Endothelial cell of umbilical vein (primary cell): ENCODE measurements around the gene CLDN22. TPM values are rescaled to one million over a fixed set of nuclear protein-coding genes. Genes with fewer than 3 reads are reported as not detected.

Source experiments
- BruUV-seq: library from RNA; stranded (reverse); fragments of 400-500 nt; replicated peaks from 2 replicates; lab custom pipeline; 2021; lab: Mats Ljungman, UMichigan
- CTCF ChIA-PET: fragments of 300-600, 350-600 bp; sonication (Branson Sonifier 250); formaldehyde crosslinking; loops from one replicate; lab custom pipeline; 2021; ENCODE audit warnings: antibody characterized with exemption, inconsistent platforms; lab: Charles Lee
- POLR2A ChIA-PET: fragments of 300-600, 350-600 bp; sonication (Branson Sonifier 250); formaldehyde crosslinking; loops from one replicate; lab custom pipeline; 2021; ENCODE audit warnings: antibody characterized with exemption, inconsistent platforms; lab: Charles Lee
- DNase-seq: peaks from one replicate; pipeline ENCODE4 v3.0.0-alpha.2; 2011; ENCODE audit warnings: low read depth, low spot score
- FAIRE-seq: peaks from 2 replicates; lab custom pipeline; 2011; peaks lifted over from hg19 to GRCh38; lab: Jason Lieb, UNC
- H2AFZ ChIP-seq: 2 replicates; pipeline ENCODE4 v1.6.0; 2012; ENCODE audit warnings: low read depth, low read length, control low read depth, inconsistent platforms
- H3K27ac ChIP-seq: 2 replicates; pipeline ENCODE4 v1.5.1; 2011; ENCODE audit warnings: low read depth, mild to moderate bottlenecking, control low read depth, low read length, moderate library complexity; ENCODE audit not compliant: insufficient read depth
- H3K27me3 ChIP-seq, 2 experiments: 2 replicates each; pipeline versions ENCODE4 v1.6.0 to v1.6.1; 2011; ENCODE audit warnings: low read length in 2 of 2, mixed read lengths in 1 of 2; ENCODE audit not compliant: control insufficient read depth in 2 of 2, insufficient read depth in 2 of 2
- H3K36me3 ChIP-seq, 2 experiments: 2 replicates in 1 of 2; 3 replicates in 1 of 2; pipeline ENCODE4 v1.5.1; 2011; ENCODE audit warnings: low read length in 2 of 2, mild to moderate bottlenecking in 1 of 2, moderate library complexity in 1 of 2; ENCODE audit not compliant: control insufficient read depth in 2 of 2, insufficient read depth in 2 of 2; ENCODE audit errors: extremely low read depth in 1 of 2
- H3K4me1 ChIP-seq: 3 replicates; pipeline ENCODE4 v1.5.1; 2011; ENCODE audit warnings: mild to moderate bottlenecking, low read length; ENCODE audit not compliant: control insufficient read depth, insufficient read depth; ENCODE audit errors: extremely low read depth
- H3K4me2 ChIP-seq: 2 replicates; pipeline ENCODE4 v1.6.1; 2011; ENCODE audit warnings: low read length, control low read depth, mixed read lengths; ENCODE audit not compliant: insufficient read depth
- H3K4me3 ChIP-seq, 3 experiments: fragments of 200-600 bp in 1 of 3; sonication (generic), shearing (Covaris generic) in 1 of 3; replicated peaks in 1 of 3; 2 replicates each; pipeline ENCODE4 v1.5.1; 2011 to 2016; ENCODE audit warnings: control low read depth in 3 of 3, low read length in 3 of 3, mild to moderate bottlenecking in 2 of 3, inconsistent platforms in 1 of 3, low read depth in 1 of 3, moderate library complexity in 1 of 3; ENCODE audit not compliant: insufficient read depth in 1 of 3
- H3K79me2 ChIP-seq: 2 replicates; pipeline ENCODE4 v1.6.0; 2012; ENCODE audit warnings: low read length, inconsistent platforms; ENCODE audit not compliant: control insufficient read depth, insufficient read depth
- H3K9ac ChIP-seq: replicated peaks from 2 replicates; pipeline ENCODE3; 2011; ENCODE audit warnings: low read length, control low read depth; ENCODE audit not compliant: insufficient read depth; ENCODE audit errors: extremely low read depth
- H3K9me1 ChIP-seq: replicated peaks from 3 replicates; pipeline ENCODE4 v1.6.0; 2011; ENCODE audit warnings: mild to moderate bottlenecking, low read length; ENCODE audit not compliant: control insufficient read depth, insufficient read depth; ENCODE audit errors: extremely low read depth
- H3K9me3 ChIP-seq: replicated peaks from 2 replicates; pipeline ENCODE4 v1.5.1; 2012; ENCODE audit warnings: low read length, inconsistent platforms; ENCODE audit not compliant: control insufficient read depth, insufficient read depth
- H4K20me1 ChIP-seq: replicated peaks from 2 replicates; pipeline ENCODE3; 2011; ENCODE audit warnings: mild to moderate bottlenecking, low read length; ENCODE audit not compliant: control insufficient read depth, insufficient read depth; ENCODE audit errors: extremely low read depth
- EZH2 ChIP-seq: IDR thresholded peaks from 2 replicates; pipeline ENCODE4 v1.6.1; 2012; ENCODE audit warnings: borderline replicate concordance, low read depth, mild to moderate bottlenecking, moderate library complexity, low read length, inconsistent platforms; ENCODE audit not compliant: severe bottlenecking
- FOS ChIP-seq: IDR thresholded peaks from 2 replicates; pipeline ENCODE4 v1.6.1; 2011; ENCODE audit warnings: mild to moderate bottlenecking, low read length, moderate library complexity, borderline replicate concordance; ENCODE audit not compliant: insufficient read depth
- GATA2 ChIP-seq: IDR thresholded peaks from 2 replicates; pipeline ENCODE4 v1.7.0; 2011; ENCODE audit warnings: low read depth, mild to moderate bottlenecking, moderate library complexity, mixed read lengths, low read length; ENCODE audit not compliant: insufficient read length, insufficient read depth
- JUN ChIP-seq: IDR thresholded peaks from 2 replicates; pipeline ENCODE4 v1.6.1; 2011; ENCODE audit warnings: borderline replicate concordance, low read depth; ENCODE audit not compliant: insufficient read length, insufficient read depth
- MYC ChIP-seq: IDR thresholded peaks from one replicate; pipeline ENCODE4 v1.6.1; 2011; ENCODE audit warnings: mild to moderate bottlenecking, low read depth, low read length
- dilution Hi-C: fragments of 300-500 bp; cut with MboI; formaldehyde crosslinking; loops from one replicate; pipeline ENCODE4 v1.15.0; 2019; ENCODE audit warnings: low sequenced_read_pairs; ENCODE audit not compliant: extremely low pct_ligation_motif_present
- intact Hi-C: fragments of 100-400 bp; cut with micrococcal nuclease; formaldehyde crosslinking; loops from one replicate; pipeline ENCODE4 v1.10.0; 2022
- polyA plus RNA-seq, 4 experiments: library from polyadenylated mRNA; depleted of rRNA in 3 of 4; stranded (reverse) in 3 of 4; unstranded in 1 of 4; fragments of >200 nt; gene quantifications; 2 replicates each; pipeline versions ENCODE4 v1.2.1 to v1.2.3, GENCODE V29; 2011 to 2012; ENCODE audit warnings: missing spikeins in 1 of 4
- total RNA-seq: library from RNA; stranded (reverse); gene quantifications from 2 replicates; pipeline ENCODE4 v1.2.3, GENCODE V29; 2021
- TF ChIP-seq, protein P1 (sequence below): IDR thresholded peaks from 2 replicates; pipeline ENCODE4 v1.6.1; 2011; ENCODE audit not compliant: insufficient read depth, insufficient read length
- TF ChIP-seq, protein P2 (sequence below), 2 donors: IDR thresholded peaks; 1 replicate in 1 of 2; 2 replicates in 1 of 2; pipeline ENCODE4 v1.5.1; 2011; ENCODE audit warnings: low read length in 2 of 2, mild to moderate bottlenecking in 2 of 2, moderate library complexity in 2 of 2, control low read depth in 1 of 2, inconsistent platforms in 1 of 2, low read depth in 1 of 2; ENCODE audit not compliant: insufficient read depth in 1 of 2; ENCODE audit errors: extremely low read depth in 1 of 2

The CLDN22 gene
- total and polyA plus RNA-seq, 2 donors (not counting 3 experiments of a cell fraction or from before 2014, with no cell fraction given), result not detected

DNA sequence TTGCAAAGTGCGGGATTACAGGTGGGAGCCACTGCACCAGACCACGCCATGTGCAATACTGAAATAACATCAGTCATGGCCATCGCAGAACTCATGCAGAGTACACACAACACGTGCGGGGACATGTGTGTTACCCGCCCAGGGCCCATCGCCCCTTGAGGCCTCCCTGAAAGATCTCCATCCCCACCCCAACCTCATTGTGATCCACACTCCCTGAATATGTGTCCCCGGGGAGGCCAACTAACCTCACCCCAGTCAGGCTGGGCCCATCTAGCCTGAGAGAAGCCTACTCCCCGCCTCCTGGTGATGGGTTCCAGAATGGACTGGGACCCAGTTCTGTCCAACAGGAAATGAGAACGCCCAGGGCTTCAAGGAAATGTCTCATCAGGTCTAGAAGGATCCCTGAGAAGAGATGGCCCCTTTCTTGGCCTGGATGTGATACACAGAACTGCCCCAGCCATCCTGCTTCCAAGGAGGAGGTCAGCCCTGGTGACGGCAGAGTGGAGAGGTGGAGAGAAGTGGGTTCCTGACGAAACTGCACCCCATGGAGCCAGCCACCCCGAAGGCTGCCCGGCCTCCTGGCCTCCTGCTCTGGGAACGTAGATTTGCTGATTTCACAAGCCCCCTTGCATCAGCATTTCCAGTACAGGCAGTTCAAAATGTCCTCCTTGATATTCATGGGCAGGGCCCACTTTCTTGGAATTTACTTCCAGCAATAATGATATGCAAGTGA is 24.6 kb upstream of the CLDN22 start:
- BruUV-seq, result no TSS peak
- H3K27me3 ChIP-seq, result no peaks in the 10 kb centered on the region
- intact Hi-C loops (no loop called here), dilution Hi-C loops (no loop called here)
- H3K79me2 ChIP-seq, result no peaks in the 10 kb centered on the region
- no peaks in the 10 kb centered on the region for H3K9me3 ChIP-seq
- no peak overlapping the region for H3K4me3 ChIP-seq
- ChIA-PET CTCF (no interaction called here), POLR2A (no interaction called here)
- H3K36me3 ChIP-seq, result no peaks in the 10 kb centered on the region
- FAIRE-seq, result no peak
- DNase-seq, result no peak
- no peak for TF ChIP-seq MYC
- TF ChIP-seq, protein P1, sequence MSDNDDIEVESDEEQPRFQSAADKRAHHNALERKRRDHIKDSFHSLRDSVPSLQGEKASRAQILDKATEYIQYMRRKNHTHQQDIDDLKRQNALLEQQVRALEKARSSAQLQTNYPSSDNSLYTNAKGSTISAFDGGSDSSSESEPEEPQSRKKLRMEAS, result no peak
- TF ChIP-seq, protein P2, sequence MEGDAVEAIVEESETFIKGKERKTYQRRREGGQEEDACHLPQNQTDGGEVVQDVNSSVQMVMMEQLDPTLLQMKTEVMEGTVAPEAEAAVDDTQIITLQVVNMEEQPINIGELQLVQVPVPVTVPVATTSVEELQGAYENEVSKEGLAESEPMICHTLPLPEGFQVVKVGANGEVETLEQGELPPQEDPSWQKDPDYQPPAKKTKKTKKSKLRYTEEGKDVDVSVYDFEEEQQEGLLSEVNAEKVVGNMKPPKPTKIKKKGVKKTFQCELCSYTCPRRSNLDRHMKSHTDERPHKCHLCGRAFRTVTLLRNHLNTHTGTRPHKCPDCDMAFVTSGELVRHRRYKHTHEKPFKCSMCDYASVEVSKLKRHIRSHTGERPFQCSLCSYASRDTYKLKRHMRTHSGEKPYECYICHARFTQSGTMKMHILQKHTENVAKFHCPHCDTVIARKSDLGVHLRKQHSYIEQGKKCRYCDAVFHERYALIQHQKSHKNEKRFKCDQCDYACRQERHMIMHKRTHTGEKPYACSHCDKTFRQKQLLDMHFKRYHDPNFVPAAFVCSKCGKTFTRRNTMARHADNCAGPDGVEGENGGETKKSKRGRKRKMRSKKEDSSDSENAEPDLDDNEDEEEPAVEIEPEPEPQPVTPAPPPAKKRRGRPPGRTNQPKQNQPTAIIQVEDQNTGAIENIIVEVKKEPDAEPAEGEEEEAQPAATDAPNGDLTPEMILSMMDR (IDR thresholded peaks at IDR 0.05; ENCODE audit: extremely low read depth in 1 of 2, insufficient read depth in 1 of 2, low read depth in 1 of 2, low read length in 2 of 2), result no peak
- no peak for TF ChIP-seq EZH2
- TF ChIP-seq JUN, result no peak
- no peak for TF ChIP-seq FOS
- TF ChIP-seq GATA2, result no peak
- no peak overlapping the region for H3K27ac ChIP-seq
- no peaks in the 10 kb centered on the region for H4K20me1 ChIP-seq
- H3K9ac ChIP-seq, result no peak overlapping the region
- H3K4me1 ChIP-seq, result peaks cover 10% of the 10 kb centered on the region
- H2AFZ ChIP-seq, result no peak overlapping the region
- no peaks in the 10 kb centered on the region for H3K9me1 ChIP-seq
- no peak overlapping the region for H3K4me2 ChIP-seq
